GM12878 (cell line): ENCODE measurements around the gene ARL5B. TPM values are rescaled to one million over a fixed set of nuclear protein-coding genes. Genes with fewer than 3 reads are reported as not detected.

Experiments
- ATAC-seq: fragments of 200-7000 bp; cut with Tn5 transposase; 3 replicates; pipeline ENCODE4 v1.9.1; 2020; ENCODE audit warnings: mild to moderate bottlenecking, moderate library complexity
- BruUV-seq: library from RNA; stranded (reverse); fragments of 400-500 nt; replicated peaks from 2 replicates; lab custom pipeline; 2021; lab: Mats Ljungman, UMichigan
- CTCF ChIA-PET: fragments of 300-600 bp; sonication (Branson Sonifier 250); formaldehyde crosslinking; extraction: SDS; loops from one replicate; lab custom pipeline; 2021; ENCODE audit warnings: inconsistent platforms; lab: Yijun Ruan, JAX
- POLR2A ChIA-PET: fragments of 350-600 bp; formaldehyde crosslinking; extraction: SDS; loops from one replicate; lab custom pipeline; 2021; ENCODE audit warnings: inconsistent platforms; lab: Charles Lee
- RAD21 ChIA-PET: fragments of 300-600 bp; sonication (Branson Sonifier 250); formaldehyde crosslinking; loops from one replicate; lab custom pipeline; 2023; ENCODE audit warnings: antibody characterized with exemption; ENCODE audit not compliant: unreplicated experiment; lab: Charles Lee
- SMC1A ChIA-PET: fragments of 300-600 bp; sonication (Branson Sonifier 250); formaldehyde crosslinking; loops from one replicate; lab custom pipeline; 2023; ENCODE audit not compliant: unreplicated experiment, uncharacterized antibody; lab: Charles Lee
- DNase-seq: peaks from one replicate; pipeline ENCODE4 v3.0.0-alpha.2; 2011; ENCODE audit warnings: low read depth, low spot score
- FAIRE-seq: peaks from 3 replicates; lab custom pipeline; 2011; peaks lifted over from hg19 to GRCh38; lab: Jason Lieb, UNC
- H2AFZ ChIP-seq: 2 replicates; pipeline ENCODE4 v1.6.0; 2011; ENCODE audit warnings: low read depth, low read length, control low read depth; ENCODE audit not compliant: control insufficient read depth
- H3K27ac ChIP-seq: 2 replicates; pipeline ENCODE4 v1.5.1; 2011; ENCODE audit warnings: control low read depth; ENCODE audit not compliant: control insufficient read depth, insufficient read depth
- H3K27me3 ChIP-seq, 2 experiments: replicated peaks in 1 of 2; 2 replicates each; pipeline versions ENCODE4 v1.6.0 to v1.6.1; 2011; ENCODE audit warnings: low read length in 1 of 2; ENCODE audit not compliant: control insufficient read depth in 2 of 2, insufficient read depth in 2 of 2
- H3K36me3 ChIP-seq, 2 experiments: 2 replicates each; pipeline ENCODE4 v1.5.1; 2011; ENCODE audit warnings: low read length in 1 of 2; ENCODE audit not compliant: control insufficient read depth in 2 of 2, insufficient read depth in 2 of 2
- H3K4me1 ChIP-seq: 2 replicates; pipeline ENCODE4 v1.6.1; 2011; ENCODE audit warnings: mild to moderate bottlenecking, low read length, moderate library complexity, mixed read lengths; ENCODE audit not compliant: control insufficient read depth, insufficient read depth
- H3K4me2 ChIP-seq: 2 replicates; pipeline ENCODE4 v1.6.0; 2011; ENCODE audit warnings: control low read depth; ENCODE audit not compliant: control insufficient read depth, insufficient read depth
- H3K4me3 ChIP-seq: fragments of 200-600 bp; sonication (generic); 2 replicates; pipeline ENCODE4 v1.5.1; 2016
- H3K79me2 ChIP-seq: 2 replicates; pipeline ENCODE4 v1.6.0; 2011; ENCODE audit warnings: low read length; ENCODE audit not compliant: control insufficient read depth, insufficient read depth
- H3K9ac ChIP-seq: 2 replicates; pipeline ENCODE4 v1.8.0; 2011; ENCODE audit warnings: low read length, control low read depth, mixed read lengths; ENCODE audit not compliant: control insufficient read depth, insufficient read depth
- H3K9me3 ChIP-seq: replicated peaks from 3 replicates; pipeline ENCODE4 v1.5.1; 2011; ENCODE audit warnings: mild to moderate bottlenecking, low read length; ENCODE audit not compliant: control insufficient read depth, insufficient read depth
- H4K20me1 ChIP-seq: 2 replicates; pipeline ENCODE4 v1.6.0; 2011; ENCODE audit not compliant: control insufficient read depth, insufficient read depth
- BCL3 ChIP-seq: IDR thresholded peaks from 2 replicates; pipeline ENCODE4 v1.6.1; 2011; ENCODE audit warnings: borderline replicate concordance, low read depth, mild to moderate bottlenecking, moderate library complexity, low read length; ENCODE audit not compliant: insufficient read depth, poor library complexity, severe bottlenecking
- CREM ChIP-seq: IDR thresholded peaks from 2 replicates; pipeline ENCODE4 v1.6.1; 2014; ENCODE audit warnings: antibody characterized with exemption, low read depth
- ETV6 ChIP-seq, 2 experiments: fragments of 450-650 bp in 1 of 2; IDR thresholded peaks in 1 of 2; conservative IDR thresholded peaks in 1 of 2; 2 replicates each; pipeline ENCODE4 v1.6.1; 2014; ENCODE audit warnings: antibody characterized with exemption in 1 of 2, borderline replicate concordance in 1 of 2, low read depth in 1 of 2, mild to moderate bottlenecking in 1 of 2, moderate library complexity in 1 of 2
- HDGF ChIP-seq: fragments of 450-650 bp; IDR thresholded peaks from 2 replicates; pipeline ENCODE4 v1.6.1; 2016; ENCODE audit warnings: antibody characterized with exemption
- IRF4 ChIP-seq: IDR thresholded peaks from 2 replicates; pipeline ENCODE4 v1.6.1; 2011; ENCODE audit warnings: low read depth, low read length
- KLF5 ChIP-seq: fragments of 450-650 bp; IDR thresholded peaks from 2 replicates; pipeline ENCODE4 v1.6.1; 2014; ENCODE audit warnings: mild to moderate bottlenecking; ENCODE audit not compliant: partially characterized antibody
- MEF2B ChIP-seq: fragments of 450-650 bp; IDR thresholded peaks from 2 replicates; pipeline ENCODE4 v1.6.1; 2018; ENCODE audit warnings: mild to moderate bottlenecking, moderate library complexity; ENCODE audit not compliant: partially characterized antibody, poor library complexity, severe bottlenecking
- MXI1 ChIP-seq: fragments of 150-350 bp; IDR thresholded peaks from 2 replicates; pipeline ENCODE4 v1.6.1; 2011; ENCODE audit warnings: low read depth, mild to moderate bottlenecking, inconsistent platforms, low read length, improper control_type of control experiment
- POLR2AphosphoS2 ChIP-seq: IDR thresholded peaks from 2 replicates; pipeline ENCODE4 v1.6.1; 2011; ENCODE audit warnings: low read depth, mild to moderate bottlenecking, low read length, improper control_type of control experiment, moderate library complexity
- POLR2AphosphoS5 ChIP-seq: IDR thresholded peaks from 2 replicates; pipeline ENCODE4 v1.6.1; 2011; ENCODE audit warnings: mild to moderate bottlenecking, low read length, inconsistent platforms
- PRDM15 ChIP-seq: fragments of 450-650 bp; formaldehyde crosslinking; IDR thresholded peaks from 2 replicates; pipeline ENCODE4 v1.4.0; 2020; ENCODE audit warnings: mild to moderate bottlenecking, moderate library complexity
- RUNX3 ChIP-seq: IDR thresholded peaks from 2 replicates; pipeline ENCODE4 v1.6.1; 2012; ENCODE audit warnings: low read length, inconsistent platforms
- SMARCA5 ChIP-seq: fragments of 450-650 bp; IDR thresholded peaks from 2 replicates; pipeline ENCODE4 v1.6.1; 2017; ENCODE audit warnings: mild to moderate bottlenecking
- SUZ12 ChIP-seq: fragments of 200-600 bp; sonication (generic); IDR thresholded peaks from one replicate; pipeline ENCODE4 v1.6.1; 2018; ENCODE audit warnings: antibody characterized with exemption, mild to moderate bottlenecking; ENCODE audit not compliant: unreplicated experiment
- TARDBP ChIP-seq: IDR thresholded peaks from 2 replicates; pipeline ENCODE4 v1.6.1; 2016; ENCODE audit warnings: borderline replicate concordance
- USF2 ChIP-seq: IDR thresholded peaks from 2 replicates; pipeline ENCODE4 v1.6.1; 2011; ENCODE audit warnings: low read depth, low read length, improper control_type of control experiment, borderline replicate concordance
- ZBED1 ChIP-seq: IDR thresholded peaks from 2 replicates; pipeline ENCODE4 v1.6.1; 2016; ENCODE audit warnings: borderline replicate concordance
- ZNF207 ChIP-seq: fragments of 450-650 bp; IDR thresholded peaks from 2 replicates; pipeline ENCODE4 v1.6.1; 2014; ENCODE audit warnings: antibody characterized with exemption, mild to moderate bottlenecking, borderline replicate concordance
- ZSCAN29 ChIP-seq: fragments of 450-650 bp; IDR thresholded peaks from 2 replicates; pipeline ENCODE4 v1.6.1; 2017; ENCODE audit warnings: mild to moderate bottlenecking, moderate library complexity
- WGBS: methylation state at CpG from one replicate; pipeline ENCODE4 v1.1.6; 2016; ENCODE audit warnings: low lambda C conversion rate; ENCODE audit not compliant: insufficient replicate concordance, insufficient coverage; ENCODE audit errors: missing lambda C conversion rate; 5-methylcytosine and 5-hydroxymethylcytosine counted together
- in situ Hi-C: fragments of 300-500 bp; cut with MboI; formaldehyde crosslinking; loops from 9 replicates; pipeline ENCODE4 v1.14.3; 2018; ENCODE audit warnings: mixed read lengths
- intact Hi-C: fragments of 100-400 bp; cut with micrococcal nuclease; formaldehyde crosslinking; loops from one replicate; pipeline ENCODE4 v1.14.2; 2022; ENCODE audit not compliant: unreplicated experiment
- polyA plus RNA-seq, 11 experiments: library from polyadenylated mRNA; depleted of rRNA in 4 of 11; unstranded in 6 of 11; stranded (reverse) in 5 of 11; fragments of >200 nt; fragmentation: Nextera tagmentation in 4 of 11; fragmentation: Illumina TruSeq in 1 of 11; extraction: Ambion mirVana in 4 of 11; extraction: Trizol in 1 of 11; gene quantifications; 1 replicate in 1 of 11; 2 replicates in 10 of 11; pipeline versions ENCODE4 v1.2.1 to v1.2.3, GENCODE V29; 2011 to 2016; ENCODE audit warnings: inconsistent platforms in 2 of 11, missing spikeins in 2 of 11, low read depth in 1 of 11
- total RNA-seq, 4 experiments: library from RNA; depleted of rRNA in 3 of 4; stranded (reverse); fragments of >200 nt in 3 of 4; fragmentation: Illumina TruSeq in 1 of 4; extraction: Trizol in 1 of 4; gene quantifications; 2 replicates each; pipeline versions ENCODE4 v1.2.1 to v1.2.3, GENCODE V29; 2013 to 2021

ARL5B gene
- total and polyA plus RNA-seq, 10 of the 15 experiments (the other 5 are each of a cell fraction or from before 2014, with no cell fraction given): 2.5 to 20.7 (median 9.1) TPM

GRCh38 chr10:18668026-18668425, 8.8 kb downstream of the ARL5B start:
- H3K27ac ChIP-seq: no peak overlapping the region
- no peak for FAIRE-seq
- CTCF ChIA-PET: no interaction called here
- intact Hi-C loops: no loop called here
- no peak overlapping the region for H3K9ac ChIP-seq
- peaks cover 41% of the 10 kb centered on the region for H3K79me2 ChIP-seq
- 76% methylated on average over 2 of the region's 2 CpGs for WGBS
- no peaks in the 10 kb centered on the region for H3K4me1 ChIP-seq
- no peak overlapping the region for H2AFZ ChIP-seq
- H4K20me1 ChIP-seq: peaks cover 4% of the 10 kb centered on the region
- no peaks in the 10 kb centered on the region for H3K27me3 ChIP-seq
- no peak for ATAC-seq
- POLR2A ChIA-PET: no interaction called here
- H3K4me2 ChIP-seq: no peak overlapping the region
- RAD21 ChIA-PET: interaction anchor here (0.7 kb wide), 1 partner anchor 9 kb away, joined by 3 read pairs; no protein-coding TSS in a partner anchor
- H3K9me3 ChIP-seq: no peaks in the 10 kb centered on the region
- SMC1A ChIA-PET: interaction anchor here (0.7 to 1.6 kb wide), 3 partner anchors 12 to 46 kb away, joined by 3 read pairs; no protein-coding TSS in a partner anchor
- no peak overlapping the region for H3K4me3 ChIP-seq
- H3K36me3 ChIP-seq: peaks cover 3 to 5% of the 10 kb centered on the region in 2 experiments
- TF ChIP-seq MXI1: no peak
- no peak for TF ChIP-seq ZBED1
- TF ChIP-seq IRF4: no peak
- TF ChIP-seq KLF5: no peak
- TF ChIP-seq PRDM15 (CRISPR knock-in tag): no peak
- no peak for TF ChIP-seq SMARCA5
- no peak for TF ChIP-seq BCL3
- no peak for TF ChIP-seq POLR2AphosphoS5
- TF ChIP-seq HDGF: no peak
- no peak for TF ChIP-seq MEF2B
- TF ChIP-seq SUZ12: no peak
- TF ChIP-seq ZSCAN29: no peak
- TF ChIP-seq ZNF207: no peak
- no peak for TF ChIP-seq USF2
- TF ChIP-seq TARDBP: no peak
- TF ChIP-seq POLR2AphosphoS2: no peak
- no peak for TF ChIP-seq CREM
- TF ChIP-seq ETV6 (conservative IDR thresholded peaks at IDR 0.05 in 1 of 2, IDR thresholded peaks at IDR 0.05 in 1 of 2; ENCODE audit: borderline replicate concordance in 1 of 2, low read depth in 1 of 2): no peak
- no peak for TF ChIP-seq RUNX3
- in situ Hi-C loops: loop anchor here (25.0 kb wide), 2 partner anchors 1456 to 1856 kb away; partner anchors contain the start of genes RSU1 and TRDMT1
- no TSS peak for BruUV-seq
- DNase-seq: no peak
